Tibial artery (tissue), 4 donors: ENCODE measurements around the gene CGNL1.
A peak's percentile ranks its signal among the peaks of the same experiment; 100 is the strongest.

Experiments used
- DNase-seq, 2 donors: peaks; one replicate each; pipeline ENCODE4 v3.0.0-alpha.2; 2019
- H3K27ac ChIP-seq, 2 donors: fragments of 200-600 bp; sonication (generic) in 1 of 2; 1 replicate in 1 of 2; 2 replicates in 1 of 2; pipeline ENCODE4 v1.5.1; 2018 to 2019; ENCODE audit warnings: mild to moderate bottlenecking in 1 of 2
- H3K27me3 ChIP-seq, 2 donors: fragments of 200-600 bp; sonication (generic) in 1 of 2; one replicate each; pipeline versions ENCODE4 v1.5.1 to v1.6.0; 2016 to 2019
- H3K36me3 ChIP-seq, 3 donors: fragments of 200-600 bp; sonication (generic) in 2 of 3; one replicate each; pipeline ENCODE4 v1.5.1; 2016 to 2019; ENCODE audit warnings: mild to moderate bottlenecking in 2 of 3
- H3K4me1 ChIP-seq, 4 donors: fragments of 200-600 bp; sonication (generic) in 2 of 4; 1 replicate in 3 of 4; 2 replicates in 1 of 4; pipeline ENCODE4 v1.5.1; 2016 to 2019
- H3K4me3 ChIP-seq, 2 donors: fragments of 200-600 bp; sonication (generic) in 1 of 2; 1 replicate in 1 of 2; 2 replicates in 1 of 2; pipeline ENCODE4 v1.5.1; 2018 to 2019; ENCODE audit warnings: mild to moderate bottlenecking in 2 of 2
- H3K9me3 ChIP-seq, 3 donors: fragments of 200-600 bp; sonication (generic) in 1 of 3; one replicate each; pipeline ENCODE4 v1.5.1; 2016 to 2019
- intact Hi-C: fragments of 100-400 bp; cut with DNase I; formaldehyde crosslinking; loops from one replicate; pipeline ENCODE4 v1.15.0; 2023; ENCODE audit warnings: low total_unique reads
- TF ChIP-seq, protein P1 (sequence below), 2 experiments: fragments of 200-600 bp in 1 of 2; fragments of 450-650 bp in 1 of 2; IDR thresholded peaks; one replicate each; pipeline ENCODE4 v1.5.1; 2017 to 2019; ENCODE audit warnings: antibody characterized with exemption in 2 of 2, mild to moderate bottlenecking in 1 of 2, moderate library complexity in 1 of 2

The CGNL1 gene

DNA sequence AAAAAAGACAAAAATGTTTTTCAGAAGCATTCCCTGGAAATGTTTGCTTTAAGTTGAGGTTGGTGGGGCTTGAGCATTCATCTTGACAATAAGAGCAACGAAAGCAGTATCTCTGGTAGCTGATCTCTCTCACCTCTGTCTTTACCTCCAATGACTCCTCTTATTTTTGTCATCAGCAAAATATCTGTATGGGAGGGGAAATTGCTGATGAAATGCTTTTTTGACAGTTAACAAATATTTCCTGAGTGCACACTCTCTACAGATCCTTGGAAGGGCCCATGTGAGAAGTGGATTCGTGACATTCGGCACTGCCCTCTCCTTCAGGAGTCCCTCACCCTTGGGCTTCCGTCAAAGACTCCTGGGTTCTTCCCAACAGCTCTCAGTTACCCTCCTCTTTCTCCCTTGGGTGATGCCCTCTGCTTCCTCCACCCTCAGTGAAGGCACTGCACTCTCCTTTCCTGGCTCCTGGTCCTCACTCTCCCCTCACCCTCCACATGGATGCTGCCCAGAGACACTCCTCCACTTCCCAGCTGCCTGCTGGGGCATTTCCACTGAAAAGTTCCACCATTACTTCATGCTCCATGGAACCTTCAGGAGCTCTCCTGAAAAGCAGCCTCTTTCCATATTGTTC lies 2.9 kb upstream of the CGNL1 start:
- Histone ChIP-seq H3K4me3 (no peak overlapping the region), H3K27me3 (peaks cover 0 to 9% of the 10 kb centered on the region in 2 donors), H3K9me3 (no peaks in the 10 kb centered on the region), H3K4me1 (peaks cover 0 to 18% (median 13%) of the 10 kb centered on the region in 4 donors), H3K36me3 (no peaks in the 10 kb centered on the region), H3K27ac (no peak overlapping the region)
- TF ChIP-seq, protein P1, sequence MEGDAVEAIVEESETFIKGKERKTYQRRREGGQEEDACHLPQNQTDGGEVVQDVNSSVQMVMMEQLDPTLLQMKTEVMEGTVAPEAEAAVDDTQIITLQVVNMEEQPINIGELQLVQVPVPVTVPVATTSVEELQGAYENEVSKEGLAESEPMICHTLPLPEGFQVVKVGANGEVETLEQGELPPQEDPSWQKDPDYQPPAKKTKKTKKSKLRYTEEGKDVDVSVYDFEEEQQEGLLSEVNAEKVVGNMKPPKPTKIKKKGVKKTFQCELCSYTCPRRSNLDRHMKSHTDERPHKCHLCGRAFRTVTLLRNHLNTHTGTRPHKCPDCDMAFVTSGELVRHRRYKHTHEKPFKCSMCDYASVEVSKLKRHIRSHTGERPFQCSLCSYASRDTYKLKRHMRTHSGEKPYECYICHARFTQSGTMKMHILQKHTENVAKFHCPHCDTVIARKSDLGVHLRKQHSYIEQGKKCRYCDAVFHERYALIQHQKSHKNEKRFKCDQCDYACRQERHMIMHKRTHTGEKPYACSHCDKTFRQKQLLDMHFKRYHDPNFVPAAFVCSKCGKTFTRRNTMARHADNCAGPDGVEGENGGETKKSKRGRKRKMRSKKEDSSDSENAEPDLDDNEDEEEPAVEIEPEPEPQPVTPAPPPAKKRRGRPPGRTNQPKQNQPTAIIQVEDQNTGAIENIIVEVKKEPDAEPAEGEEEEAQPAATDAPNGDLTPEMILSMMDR (IDR thresholded peaks at IDR 0.05) = no peak
- intact Hi-C loops = no loop called here
- DNase-seq = no peak

DNA sequence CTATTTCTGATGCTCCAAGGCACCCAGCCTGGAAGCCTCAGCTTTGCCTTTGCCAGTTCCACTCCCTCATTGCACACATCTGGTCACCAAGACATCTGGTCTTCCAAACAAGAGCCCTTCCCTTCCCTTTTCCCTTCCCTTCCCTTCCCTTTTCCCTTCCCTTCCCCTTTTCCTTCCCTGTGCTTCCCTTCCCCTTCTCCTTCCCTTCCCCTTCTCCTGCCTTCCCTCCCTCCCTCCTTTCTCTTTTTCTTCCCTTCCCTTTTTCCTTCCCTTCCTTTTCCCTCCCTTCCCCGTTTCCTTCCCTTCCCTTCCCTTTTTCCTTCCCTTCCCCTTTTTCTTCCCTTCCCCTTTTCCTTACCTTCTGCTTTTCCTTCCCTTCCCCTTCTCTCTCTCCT lies 2.4 kb upstream of the CGNL1 start:
- intact Hi-C loops = no loop called here
- no peak overlapping the region for H3K4me3 ChIP-seq
- H3K27me3 ChIP-seq = peaks cover 0 to 13% of the 10 kb centered on the region in 2 donors
- DNase-seq = no peak
- peaks cover 0 to 18% (median 13%) of the 10 kb centered on the region in 4 donors for H3K4me1 ChIP-seq
- no peaks in the 10 kb centered on the region for H3K9me3 ChIP-seq
- H3K36me3 ChIP-seq = no peaks in the 10 kb centered on the region
- TF ChIP-seq, protein P1 (IDR thresholded peaks at IDR 0.05) = no peak
- no peak overlapping the region for H3K27ac ChIP-seq

DNA sequence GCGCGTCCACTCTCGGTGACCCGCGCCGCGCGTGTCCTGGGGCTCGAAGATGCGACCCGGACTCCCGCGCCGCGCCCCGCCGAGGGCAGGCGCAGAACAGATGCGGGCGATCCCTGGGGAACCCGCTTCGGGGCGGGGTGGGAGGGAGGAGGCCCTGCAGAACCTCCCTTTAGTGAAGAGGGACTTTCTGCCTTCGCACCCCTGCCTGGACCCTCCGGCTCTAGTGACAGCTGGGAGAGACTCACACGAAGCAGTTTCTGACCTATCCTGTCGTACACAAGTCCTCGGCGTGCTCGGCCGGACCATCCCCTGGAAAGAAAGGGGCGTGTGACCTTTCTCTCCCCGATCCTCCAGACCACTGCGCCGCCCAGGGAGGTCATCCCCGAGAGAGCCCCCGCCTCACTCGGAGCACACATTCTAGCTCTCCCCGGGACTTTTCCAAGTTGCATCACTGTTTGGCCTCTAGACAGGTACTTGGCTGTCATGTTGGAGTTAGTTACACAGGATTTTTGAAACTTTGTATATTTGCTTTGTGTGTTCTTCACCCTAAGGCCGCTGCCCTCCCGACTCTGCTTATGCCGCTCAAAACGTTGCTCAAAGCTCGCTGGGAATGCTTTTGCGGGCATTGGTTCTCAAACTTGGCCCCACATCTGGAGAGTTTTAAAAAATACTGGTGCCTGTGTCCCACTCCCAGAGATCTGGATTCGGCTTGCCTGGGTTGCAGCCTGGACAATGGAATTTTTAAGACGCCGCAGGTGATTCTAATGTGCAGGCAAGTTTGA lies 582 bp downstream of the CGNL1 start:
- Histone ChIP-seq H3K9me3 (no peaks in the 10 kb centered on the region), H3K4me3 (peak overlapping the region; percentile 63 to 65), H3K4me1 (peaks cover 0 to 18% (median 13%) of the 10 kb centered on the region in 4 donors), H3K27me3 (peaks cover 0 to 17% of the 10 kb centered on the region in 2 donors), H3K36me3 (no peaks in the 10 kb centered on the region), H3K27ac (peak overlapping the region; percentile 59 to 62)
- intact Hi-C loops = no loop called here
- DNase-seq = peak; percentile 69 to 74
- TF ChIP-seq, protein P1 (IDR thresholded peaks at IDR 0.05) = no peak

DNA sequence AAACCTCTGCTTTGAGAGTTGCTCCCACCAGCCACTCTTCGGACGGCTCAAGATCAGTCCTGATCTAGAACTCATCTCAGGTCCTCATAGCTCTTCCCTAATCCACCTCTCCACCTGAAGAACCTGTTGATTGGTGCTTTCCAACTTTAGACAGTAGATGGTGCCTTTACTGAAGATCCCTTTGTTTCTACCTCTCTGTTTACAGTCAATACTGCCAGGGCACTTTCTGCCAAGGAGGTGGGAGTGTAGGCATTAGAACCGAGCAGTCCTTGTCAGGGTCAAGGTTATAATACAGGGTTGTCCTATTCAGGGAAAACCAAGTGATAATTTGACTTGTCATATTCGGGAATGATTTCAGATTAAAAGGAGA lies 1.2 kb downstream of the CGNL1 start:
- intact Hi-C loops = no loop called here
- H3K4me1 ChIP-seq = peaks cover 0 to 18% (median 13%) of the 10 kb centered on the region in 4 donors
- H3K9me3 ChIP-seq = no peaks in the 10 kb centered on the region
- H3K27me3 ChIP-seq = peaks cover 0 to 17% of the 10 kb centered on the region in 2 donors
- H3K4me3 ChIP-seq = peak overlapping the region; percentile 63 to 65
- no peak for DNase-seq
- H3K36me3 ChIP-seq = no peaks in the 10 kb centered on the region
- peak overlapping the region; percentile 59 to 62 for H3K27ac ChIP-seq
- TF ChIP-seq, protein P1 (IDR thresholded peaks at IDR 0.05) = no peak

DNA sequence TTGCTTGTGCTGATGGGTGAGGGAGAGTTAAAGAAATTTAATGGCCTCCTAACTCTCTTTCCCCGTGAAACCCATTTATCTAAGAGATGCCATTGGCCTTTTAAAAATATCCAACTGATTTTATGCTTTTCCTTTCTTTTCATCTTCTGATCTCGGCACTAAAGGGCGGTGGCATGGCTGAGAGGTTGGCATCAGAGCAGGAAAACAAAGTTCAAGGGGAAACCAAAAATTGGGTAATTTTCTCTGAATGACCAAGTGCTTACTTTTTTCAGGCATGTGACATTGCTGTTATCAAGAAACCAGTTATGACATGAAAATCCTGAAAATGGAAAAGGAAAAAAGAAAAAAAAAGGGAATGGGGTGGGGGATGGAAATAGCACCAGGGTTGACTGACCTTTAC lies 3.2 kb downstream of the CGNL1 start:
- peaks cover 0 to 18% (median 13%) of the 10 kb centered on the region in 4 donors for H3K4me1 ChIP-seq
- peaks cover 0 to 17% of the 10 kb centered on the region in 2 donors for H3K27me3 ChIP-seq
- intact Hi-C loops = no loop called here
- TF ChIP-seq, protein P1 (IDR thresholded peaks at IDR 0.05) = no peak
- H3K36me3 ChIP-seq = no peaks in the 10 kb centered on the region
- DNase-seq = no peak
- no peak overlapping the region for H3K27ac ChIP-seq
- H3K9me3 ChIP-seq = no peaks in the 10 kb centered on the region
- H3K4me3 ChIP-seq = no peak overlapping the region
